HG03439 (cell line): ENCODE data around the gene CNTN2.

Experiments
- ATAC-seq: cut with Tn5 transposase; IDR thresholded peaks from one replicate; pipeline ENCODE4 v1.9.1; 2021; ENCODE audit warnings: mild to moderate bottlenecking, moderate library complexity; ENCODE audit not compliant: unreplicated experiment

Gene CNTN2

DNA sequence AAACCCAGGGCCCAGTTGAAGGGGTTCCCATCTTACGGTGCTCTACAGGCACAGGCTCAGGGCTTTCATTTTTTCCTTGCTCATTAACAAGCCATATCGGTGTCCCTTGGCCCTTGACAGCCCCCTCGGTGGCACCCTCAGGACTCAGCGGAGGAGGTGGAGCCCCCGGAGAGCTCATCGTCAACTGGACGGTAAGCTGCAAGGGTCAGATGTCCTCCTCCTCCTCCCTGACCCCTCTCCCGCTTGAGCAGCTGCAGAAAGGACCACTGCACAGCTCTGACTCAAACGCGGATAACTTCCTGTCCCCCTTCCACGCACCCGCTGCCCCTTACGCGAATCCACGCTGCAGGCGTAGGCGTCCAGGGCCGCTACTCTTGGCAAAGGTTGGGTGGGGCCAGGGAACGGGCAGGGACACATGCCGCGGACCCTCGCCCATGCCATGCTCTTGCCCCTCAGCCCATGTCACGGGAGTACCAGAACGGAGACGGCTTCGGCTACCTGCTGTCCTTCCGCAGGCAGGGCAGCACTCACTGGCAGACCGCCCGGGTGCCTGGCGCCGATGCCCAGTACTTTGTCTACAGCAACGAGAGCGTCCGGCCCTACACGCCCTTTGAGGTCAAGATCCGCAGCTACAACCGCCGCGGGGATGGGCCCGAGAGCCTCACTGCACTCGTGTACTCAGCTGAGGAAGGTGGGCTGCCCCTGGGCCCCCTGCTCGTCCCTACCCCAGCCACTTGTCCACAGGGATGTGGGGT is 26.5 kb downstream of the CNTN2 start:
- no peak for ATAC-seq

DNA sequence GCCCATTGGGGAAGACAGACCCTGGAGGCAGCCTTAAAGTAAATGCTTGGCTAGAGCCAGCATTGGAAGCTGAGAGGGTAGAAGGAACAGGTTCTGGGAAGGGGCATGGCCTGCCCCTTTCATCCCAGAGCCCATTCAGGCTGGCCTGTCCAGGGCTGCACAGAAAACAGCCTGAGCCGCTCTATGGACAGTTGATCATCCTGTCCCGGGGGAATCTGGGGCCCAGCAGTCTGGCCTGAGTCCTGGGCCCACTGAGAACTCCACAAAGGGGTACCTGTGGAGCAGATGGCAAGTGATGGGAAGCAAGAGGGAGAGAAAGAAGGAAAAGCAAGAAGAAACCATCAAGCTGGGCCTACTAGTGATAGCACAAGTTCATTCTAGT is 28.0 kb downstream of the CNTN2 start:
- no peak for ATAC-seq

DNA sequence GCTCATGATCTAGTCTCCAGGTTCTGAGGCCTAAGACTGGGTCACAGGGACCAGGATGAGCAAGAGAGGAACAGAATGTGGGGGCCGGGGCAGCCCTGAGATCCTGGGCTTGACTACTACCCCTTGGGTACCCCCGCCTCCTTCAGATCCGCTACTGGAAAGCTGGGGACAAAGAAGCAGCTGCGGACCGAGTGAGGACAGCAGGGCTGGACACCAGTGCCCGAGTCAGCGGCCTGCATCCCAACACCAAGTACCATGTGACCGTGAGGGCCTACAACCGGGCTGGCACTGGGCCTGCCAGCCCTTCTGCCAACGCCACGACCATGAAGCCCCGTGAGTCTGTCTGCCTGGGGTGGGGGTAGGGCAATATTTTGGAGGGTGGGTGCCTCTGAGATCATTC is 28.8 kb downstream of the CNTN2 start:
- no peak for ATAC-seq

DNA sequence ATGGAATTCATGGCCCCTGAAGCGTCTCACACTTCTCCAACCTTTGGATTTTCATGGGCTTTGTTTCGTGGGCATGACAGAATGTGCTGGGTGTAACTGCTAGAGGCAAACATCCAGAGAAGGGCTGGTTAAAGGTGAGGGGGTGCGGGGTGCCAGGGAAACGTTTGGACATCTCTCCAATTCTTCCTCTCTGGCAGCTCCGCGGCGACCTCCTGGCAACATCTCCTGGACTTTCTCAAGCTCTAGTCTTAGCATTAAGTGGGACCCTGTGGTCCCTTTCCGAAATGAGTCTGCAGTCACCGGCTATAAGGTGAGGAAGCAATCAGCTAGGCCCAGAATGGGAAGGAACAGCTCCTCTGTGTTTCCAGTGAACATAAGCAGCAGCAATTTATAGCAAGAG is 29.3 kb downstream of the CNTN2 start:
- no peak for ATAC-seq

DNA sequence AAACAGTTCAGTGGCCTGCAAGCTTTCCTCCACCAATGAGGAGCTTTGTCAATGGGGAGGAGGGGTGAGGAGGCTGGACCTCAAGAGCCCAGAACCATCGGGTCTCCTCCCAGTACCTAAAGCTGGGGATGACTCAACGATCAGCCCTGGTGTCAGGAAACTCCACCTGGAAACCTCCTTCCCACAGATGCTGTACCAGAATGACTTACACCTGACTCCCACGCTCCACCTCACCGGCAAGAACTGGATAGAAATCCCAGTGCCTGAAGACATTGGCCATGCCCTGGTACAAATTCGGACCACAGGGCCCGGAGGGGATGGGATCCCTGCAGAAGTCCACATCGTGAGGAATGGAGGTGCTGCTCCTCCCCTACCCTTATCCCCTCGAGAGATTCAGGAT is 29.9 kb downstream of the CNTN2 start:
- no peak for ATAC-seq

DNA sequence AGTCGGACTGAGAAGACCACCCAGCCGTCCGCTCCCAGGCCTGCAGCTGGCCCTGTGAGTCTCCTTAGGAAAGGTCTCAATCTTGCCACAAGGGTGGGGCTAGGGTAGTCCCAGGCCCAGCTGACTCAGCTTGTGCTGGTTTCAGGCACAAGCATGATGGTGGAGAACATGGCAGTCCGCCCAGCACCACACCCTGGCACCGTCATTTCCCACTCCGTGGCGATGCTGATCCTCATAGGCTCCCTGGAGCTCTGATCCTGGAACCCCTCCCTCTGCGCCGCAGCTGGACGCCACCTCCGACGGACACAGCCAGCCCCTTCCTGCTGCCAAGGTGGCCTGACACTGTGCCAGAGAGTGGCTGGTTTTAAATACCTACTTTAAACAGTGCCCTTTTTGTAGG is 30.5 kb downstream of the CNTN2 start:
- no peak for ATAC-seq

DNA sequence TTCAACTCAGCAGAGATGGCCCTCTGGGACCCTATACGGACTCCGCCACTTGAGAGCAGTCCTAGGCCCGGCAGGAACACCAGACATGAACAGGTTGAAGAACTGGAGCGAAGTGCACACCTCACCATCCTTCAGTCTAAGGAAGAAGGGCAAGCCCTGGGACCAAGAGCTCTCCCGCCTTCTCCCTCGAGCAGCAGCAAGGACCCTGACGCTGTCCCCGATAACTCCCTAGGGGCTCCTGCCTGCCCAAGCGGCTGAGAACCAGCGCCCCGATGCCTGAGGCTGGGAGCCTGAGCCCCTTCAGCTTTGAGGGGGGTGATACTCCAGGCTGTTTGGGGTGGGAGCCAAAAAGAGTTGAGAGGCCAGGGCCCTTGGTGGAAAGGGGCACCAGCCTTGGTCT is 31.1 kb downstream of the CNTN2 start:
- ATAC-seq: no peak

DNA sequence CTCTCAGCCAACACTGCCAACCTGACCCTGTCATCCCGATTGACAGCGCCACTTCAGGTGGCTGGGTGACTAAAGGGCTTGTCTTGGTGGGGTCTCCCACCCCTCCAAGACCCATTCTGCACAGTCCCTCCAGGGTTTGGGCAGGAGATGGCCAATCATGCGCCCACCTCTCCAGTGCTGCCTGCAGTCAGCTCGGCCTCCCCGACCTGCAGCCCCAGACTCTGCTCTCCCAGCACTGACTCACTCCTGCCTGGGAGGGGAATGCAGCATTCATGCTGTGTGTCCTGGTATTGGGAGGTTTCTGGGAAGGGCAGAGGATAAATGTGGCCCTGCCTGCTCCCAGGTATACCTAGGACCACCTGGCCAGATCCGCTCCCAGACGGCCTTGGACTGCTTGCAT is 31.5 kb downstream of the CNTN2 start:
- ATAC-seq: no peak

DNA sequence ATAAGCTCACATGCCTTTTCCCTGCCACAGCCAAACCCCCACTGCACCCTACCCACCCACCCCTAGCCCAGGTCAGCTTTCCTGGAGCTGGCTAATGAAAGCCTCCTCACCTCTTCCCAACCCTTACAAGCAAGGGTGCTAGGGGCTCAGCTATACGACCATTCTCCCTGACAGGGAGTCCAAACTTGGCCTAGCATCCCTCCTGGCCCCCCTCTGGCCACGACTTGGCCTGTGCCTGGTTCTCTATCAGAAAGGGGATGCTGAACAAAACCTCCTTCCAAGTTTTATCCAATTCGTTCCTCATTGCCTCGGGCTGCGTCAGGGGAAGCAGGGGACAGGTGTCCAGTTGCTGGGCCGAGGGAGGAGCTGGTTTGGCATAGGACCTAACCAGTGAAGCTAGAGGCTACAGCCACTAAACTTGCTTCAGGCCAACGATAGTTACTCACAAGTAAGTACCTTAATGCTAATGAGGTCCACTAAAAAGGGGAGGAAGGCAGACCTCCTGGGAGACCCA is 32.7 kb downstream of the CNTN2 start:
- ATAC-seq: no peak

DNA sequence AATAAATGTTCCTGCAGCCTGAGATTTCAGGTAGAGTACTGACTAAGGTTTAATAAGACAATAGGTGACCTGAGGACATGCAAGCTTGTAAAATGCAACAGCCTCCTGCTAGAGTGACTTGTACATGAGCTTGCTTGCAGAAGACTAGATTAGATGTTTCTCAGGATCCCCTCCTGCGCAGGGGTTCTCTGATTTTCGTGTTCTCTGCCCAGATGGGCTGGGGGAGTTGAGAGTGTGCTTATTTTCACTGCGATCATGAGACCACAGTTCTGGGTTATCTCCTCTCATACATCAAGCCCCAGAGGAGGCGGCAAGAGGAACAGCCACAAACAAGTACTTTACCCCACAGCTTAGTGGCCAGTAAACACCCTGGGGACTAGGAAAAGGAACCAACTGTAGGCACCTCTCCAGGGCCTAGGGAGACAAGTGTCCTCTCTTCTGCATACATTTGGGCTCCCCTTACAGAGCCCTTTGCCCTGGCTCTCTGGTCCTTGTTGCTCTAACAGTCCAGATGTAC is 33.3 kb downstream of the CNTN2 start:
- no peak for ATAC-seq

DNA sequence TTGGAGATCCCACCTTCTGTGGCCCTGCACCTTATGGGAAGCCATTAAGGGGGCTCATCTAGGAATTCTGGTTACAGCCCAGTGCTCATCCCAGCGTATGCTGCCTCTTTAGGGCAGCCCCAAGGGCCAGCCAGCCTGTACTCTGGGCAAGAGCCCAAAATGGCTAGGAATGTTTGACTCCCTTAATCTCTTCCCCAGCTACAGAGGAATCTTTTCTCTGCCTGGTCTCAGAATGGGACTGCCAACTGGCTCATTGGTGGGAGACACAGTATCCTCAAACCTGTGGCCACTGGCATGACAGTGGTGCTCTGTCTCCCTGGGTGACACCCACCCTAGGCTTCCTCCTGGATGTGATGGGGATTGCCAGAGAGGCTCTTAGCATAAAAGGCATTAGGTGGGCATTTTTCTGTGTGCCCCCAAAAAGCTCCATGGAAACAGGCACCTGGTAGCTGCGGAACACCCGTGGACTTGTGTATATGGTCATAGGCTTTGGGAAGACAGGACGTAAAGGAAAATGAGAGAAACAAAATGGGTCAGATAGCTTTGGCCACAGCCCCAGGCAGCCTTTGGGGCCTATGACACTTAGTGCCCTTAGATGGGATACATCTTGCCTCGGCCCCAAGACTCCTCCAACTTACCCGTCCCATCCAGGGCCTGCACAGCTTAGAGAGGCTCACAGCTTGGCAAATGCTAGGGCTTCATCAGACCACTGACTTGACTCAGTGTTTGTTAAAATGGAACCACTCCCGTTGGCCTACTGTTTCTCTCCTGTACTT is 34.3 kb downstream of the CNTN2 start:
- ATAC-seq: no peak

DNA sequence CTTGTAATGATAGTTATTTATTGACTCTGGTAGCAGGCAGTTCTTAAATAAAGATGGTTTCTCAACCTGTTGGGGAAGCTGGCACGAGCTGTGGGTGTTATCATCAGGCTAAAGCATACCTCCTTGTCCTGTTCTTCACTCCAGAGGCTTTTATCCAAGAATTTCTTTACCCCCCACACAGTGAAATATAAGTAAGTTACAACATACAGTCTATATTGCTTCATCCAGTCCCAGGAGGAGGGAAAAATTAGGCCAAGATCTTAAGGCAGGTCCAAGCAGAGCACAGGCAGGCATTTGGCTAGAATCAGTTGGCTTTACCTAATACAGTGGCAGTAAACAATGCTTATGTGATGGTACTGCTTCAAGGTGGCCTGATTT is 34.9 kb downstream of the CNTN2 start:
- no peak for ATAC-seq

DNA sequence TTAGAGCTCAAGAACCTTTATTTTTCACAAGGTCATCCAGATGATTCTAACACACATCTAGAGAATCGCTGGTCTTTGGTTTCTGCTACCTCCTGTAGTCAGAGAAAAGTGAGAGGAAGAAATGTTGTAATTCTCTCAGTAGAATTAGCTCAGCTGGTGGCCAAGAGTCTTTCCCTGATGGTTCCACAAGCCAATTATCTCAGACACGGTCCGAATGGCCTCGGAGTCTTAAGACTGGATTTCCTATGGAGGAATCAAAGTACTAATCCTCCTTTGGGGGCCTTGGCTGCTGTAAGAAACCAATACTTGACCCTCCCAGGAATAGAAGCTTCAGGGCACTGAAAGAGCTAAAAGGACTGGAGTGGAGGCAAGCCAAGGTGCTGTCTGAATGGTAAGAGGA is 39.4 kb downstream of the CNTN2 start:
- ATAC-seq: no peak

DNA sequence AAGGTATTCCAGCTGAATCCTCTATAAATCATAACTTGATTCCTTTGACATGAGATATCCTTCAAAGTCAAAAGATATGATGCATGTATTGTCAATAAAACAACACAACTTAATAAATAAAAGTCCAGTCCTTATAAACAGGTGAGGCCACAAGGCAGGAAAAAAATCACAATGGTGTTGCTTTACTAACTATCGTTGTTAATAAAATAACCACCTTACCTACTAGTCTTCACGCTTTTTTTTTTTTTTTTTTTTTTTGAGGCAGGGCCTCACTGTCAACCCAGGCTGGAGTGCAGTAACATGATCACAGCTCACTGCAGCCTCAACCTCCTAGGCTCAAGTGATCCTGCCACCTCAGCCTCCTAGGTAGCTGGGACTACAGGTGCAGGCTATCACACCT is 41.3 kb downstream of the CNTN2 start, which contains the start of gene TMEM81:
Gene TMEM81, minus strand, starts transcription at position 101 of the 400 bp plus-strand sequence. CDS start 140 bp downstream, outside the sequence.
- no peak for ATAC-seq

DNA sequence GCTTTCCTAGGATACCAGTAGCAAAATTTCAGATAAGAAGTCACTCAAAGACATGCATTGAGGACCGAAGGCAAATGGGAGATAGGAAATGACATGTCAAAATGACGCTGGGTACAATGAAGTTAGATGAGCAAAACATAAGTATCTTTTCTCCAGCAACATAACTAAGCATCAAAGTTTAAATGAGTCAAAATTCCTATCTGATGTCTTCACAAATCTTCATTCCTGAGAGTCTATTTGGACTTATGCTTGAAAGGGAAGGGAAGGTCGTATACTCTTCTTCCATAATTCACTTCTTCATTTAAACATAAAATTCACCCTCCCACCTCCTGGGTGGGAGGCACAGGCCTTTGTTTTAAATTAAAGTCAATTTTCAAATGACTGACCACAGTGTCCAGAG is 45.3 kb downstream of the CNTN2 start:
- no peak for ATAC-seq

DNA sequence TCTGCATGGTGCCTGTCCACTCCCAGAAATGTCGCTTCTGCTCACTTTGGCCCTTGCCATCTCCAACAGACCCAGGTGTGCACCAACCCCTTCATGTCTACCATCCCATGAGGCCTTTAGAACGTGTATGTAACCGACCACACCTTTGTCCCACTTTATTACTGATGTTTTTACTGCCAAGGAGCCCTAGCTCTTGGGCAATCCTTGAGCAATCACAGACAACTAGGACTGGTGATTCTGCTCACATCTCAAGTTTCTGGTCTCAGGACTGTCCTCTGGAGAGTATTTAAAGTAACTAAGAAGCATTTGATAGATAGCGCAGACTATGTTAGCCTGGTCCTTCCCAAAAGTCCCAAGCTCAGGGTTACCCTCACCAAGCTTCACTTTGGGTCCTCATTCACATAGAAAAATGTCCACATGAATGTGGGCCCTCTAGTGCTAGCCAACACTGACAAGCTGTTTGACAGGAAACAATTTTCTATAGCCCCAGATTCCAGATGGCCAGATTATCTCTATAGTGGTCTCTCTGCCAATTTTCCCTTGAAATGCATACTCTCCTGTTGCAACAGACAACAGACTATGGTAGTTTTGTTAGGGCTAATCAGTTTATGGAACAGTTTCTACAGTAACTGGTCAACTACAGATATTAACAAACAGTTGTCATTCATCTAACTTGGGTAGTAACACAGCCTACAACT is 48.2 kb downstream of the CNTN2 start:
- no peak for ATAC-seq

DNA sequence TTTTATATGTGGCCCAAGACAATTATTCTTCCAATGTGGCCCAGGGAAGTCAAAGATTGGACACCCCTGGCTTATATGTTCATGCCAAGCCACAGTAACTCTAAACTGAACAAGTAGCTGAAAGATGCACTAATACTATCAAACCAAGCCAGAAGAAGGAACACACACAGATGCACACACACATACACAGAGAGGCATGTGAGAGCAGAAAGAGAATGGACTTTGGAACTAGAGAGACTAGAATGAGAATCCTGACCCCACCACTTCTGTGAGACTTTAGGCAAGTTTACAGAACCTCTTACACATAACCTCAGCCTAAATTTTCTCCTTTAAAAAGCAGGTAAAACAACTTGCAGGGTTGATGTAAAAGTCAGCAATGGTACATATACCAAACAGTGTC is 52.4 kb downstream of the CNTN2 start:
- ATAC-seq: no peak

DNA sequence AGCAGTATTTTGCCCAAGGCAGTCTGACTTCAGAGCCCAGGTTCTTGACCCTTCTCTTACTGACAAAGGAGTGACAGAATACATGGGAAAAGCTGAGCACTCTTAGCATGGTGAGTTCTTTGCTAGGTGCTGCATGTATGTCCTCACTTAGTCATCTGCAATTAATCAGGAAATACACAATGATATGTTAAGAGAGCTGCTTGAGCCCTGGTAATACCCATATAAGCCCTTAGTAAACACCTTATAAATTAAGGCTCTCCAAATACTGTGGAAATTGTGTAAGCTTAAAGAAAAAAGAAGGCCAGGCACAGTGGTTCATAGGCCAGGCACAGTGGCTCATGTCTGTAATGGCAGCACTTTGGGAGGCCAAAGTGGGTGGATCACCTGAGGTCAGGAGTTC is 55.2 kb downstream of the CNTN2 start:
- ATAC-seq: no peak

DNA sequence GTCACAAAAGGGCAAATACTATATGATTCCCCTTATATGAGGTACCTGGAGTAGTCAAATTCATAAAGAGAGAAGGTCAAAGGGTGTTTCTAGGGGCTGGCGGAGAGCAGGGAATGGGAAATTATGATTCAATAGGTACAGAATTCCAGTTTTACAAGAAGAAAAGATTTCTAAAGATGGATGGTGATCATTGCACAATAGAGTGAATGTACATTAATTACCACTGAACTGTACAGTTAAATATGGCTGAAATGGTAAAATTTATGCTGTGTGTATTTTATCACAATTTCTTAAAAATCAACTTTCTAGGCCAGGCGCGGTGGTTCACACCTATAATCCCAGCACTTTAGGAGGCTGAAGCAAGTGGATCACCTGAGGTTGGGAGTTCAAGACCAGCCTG is 59.4 kb downstream of the CNTN2 start:
- no peak for ATAC-seq

DNA sequence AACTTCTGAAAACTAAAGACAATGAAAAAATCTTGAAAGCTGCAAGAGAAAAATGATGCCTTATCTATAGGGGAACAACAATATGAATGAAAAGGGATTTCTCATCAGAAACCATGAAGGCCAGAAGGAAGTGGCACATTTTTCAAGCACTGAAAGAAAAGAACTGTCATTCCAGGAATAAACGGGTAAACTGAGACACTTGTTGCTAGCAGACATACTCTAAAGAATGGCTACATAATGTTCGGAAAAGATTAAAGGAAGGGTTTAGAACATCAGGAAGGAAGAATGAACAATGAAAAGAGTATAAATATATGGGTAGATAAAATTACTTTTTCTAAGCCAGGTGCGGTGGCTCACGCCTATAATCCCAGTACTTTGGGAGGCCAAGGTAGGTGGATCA is 64.3 kb downstream of the CNTN2 start:
- no peak for ATAC-seq

DNA sequence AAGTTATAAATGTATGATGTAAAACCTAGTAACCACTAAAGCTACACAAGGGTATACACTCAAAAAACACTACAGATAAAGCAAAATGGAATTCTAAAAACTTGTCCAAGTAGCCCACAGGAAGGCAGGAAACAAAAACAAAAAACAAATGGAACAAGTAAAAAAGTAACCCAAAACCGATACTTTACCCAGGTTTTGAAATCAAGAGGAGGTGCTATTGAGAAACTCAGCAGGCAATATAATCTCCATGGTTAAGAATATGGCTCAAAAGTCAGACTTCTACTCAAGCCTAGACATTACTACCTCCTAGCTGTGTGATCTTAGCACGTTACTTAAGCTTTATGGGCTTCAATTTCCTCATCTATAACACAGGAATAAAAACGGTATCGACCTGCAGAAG is 65.5 kb downstream of the CNTN2 start:
- no peak for ATAC-seq
